T follicular helper cell (primary cell): ENCODE results near the gene LRRC41.
"Not testable (repeated sequence)": the region's sequence is repeated elsewhere in the genome, so short reads cannot be mapped to it uniquely, and the experiment has no call there.

Experiments
- DNase-seq: peaks from one replicate; pipeline ENCODE4 v3.0.0-alpha.2; 2020; ENCODE audit warnings: low read depth

The LRRC41 gene

GRCh38 chr1:46285730-46286477, 17.5 kb downstream of the LRRC41 start:
- peak; percentile 7 for DNase-seq

DNA sequence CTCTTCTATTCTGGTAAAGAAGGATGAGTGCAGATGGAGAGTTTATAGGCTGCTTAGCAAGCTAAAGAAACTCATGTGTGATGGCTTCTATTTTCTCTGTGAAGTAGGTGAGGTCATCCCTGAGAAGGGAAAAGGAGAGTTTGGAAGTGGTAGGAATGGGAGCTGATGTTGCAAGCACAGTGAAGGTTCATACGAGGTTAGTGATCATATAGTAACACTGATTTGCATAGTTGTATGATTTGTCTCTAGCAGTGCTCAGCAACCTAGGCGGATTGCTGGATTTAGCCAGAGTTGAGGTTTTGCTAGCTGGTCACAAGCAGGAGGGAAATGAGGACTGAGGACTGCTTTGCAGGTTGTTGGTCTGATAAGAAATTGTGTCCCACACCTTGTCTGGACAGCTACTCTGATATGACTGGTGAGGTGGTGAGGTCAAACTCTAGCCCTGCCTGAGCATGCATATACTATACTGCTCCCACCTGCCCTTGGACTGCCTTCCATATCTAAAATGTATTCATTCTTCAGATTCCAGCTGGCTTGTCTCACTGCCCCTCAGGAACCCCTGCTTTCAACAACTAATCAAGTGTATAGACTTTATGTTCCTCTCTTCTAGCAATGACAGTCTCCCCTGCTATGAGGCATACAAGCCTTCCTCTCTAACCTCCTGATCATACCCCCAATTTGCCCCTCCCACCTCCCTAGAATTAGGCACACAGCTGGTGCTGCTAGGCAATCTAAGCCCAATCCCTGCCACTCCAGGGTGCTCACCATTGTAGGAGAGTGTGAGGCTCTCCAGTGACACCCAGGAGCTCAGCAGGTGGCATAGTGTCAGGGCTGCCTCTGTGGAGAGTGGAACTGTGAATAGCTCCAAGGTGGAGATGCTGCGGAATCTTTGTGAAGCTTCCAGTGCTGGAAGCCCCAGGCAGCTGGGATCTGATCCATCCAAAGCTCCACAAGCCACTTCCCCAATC, 18.5 kb downstream of the LRRC41 start:
- DNase-seq, result no peak

DNA sequence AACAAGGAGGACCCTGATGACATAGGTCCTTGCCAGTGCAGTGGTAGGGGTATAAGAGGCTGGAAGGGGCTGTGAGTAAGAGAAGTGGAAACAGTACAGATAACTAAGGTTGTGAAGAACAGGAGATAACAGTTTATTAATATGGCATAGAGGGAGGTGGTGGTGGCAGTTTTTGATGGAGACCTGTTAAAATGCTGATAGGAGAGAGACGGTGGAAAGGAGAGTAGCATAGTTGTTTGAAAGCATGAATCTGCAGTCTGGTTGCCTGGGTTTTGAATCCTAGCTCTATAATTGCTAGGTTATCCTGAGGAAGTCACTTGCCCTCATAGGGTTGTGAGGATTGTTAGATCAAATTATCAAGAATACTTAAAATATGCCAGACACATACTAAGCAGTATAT, 19.4 kb downstream of the LRRC41 start:
- DNase-seq, result no peak

DNA sequence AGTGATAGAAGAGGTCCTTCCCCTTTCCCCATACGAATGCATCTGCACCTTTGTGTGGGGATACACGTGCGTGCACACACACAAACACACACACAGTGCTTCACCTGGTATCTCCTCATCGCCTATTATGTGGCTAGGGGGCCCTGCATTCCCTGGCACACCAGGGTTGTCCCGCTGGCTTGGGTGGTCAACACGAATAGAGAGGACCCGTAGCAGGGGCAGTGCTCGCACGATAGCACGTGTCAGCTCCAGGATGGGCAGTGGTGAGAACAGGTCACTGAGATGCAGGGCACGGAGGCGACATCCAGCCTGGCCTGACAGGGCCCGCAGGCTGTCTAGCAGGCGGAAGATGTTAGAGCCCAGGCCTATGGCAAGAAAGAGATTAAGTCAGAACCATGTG, 22.4 kb downstream of the LRRC41 start:
- no peak for DNase-seq

DNA sequence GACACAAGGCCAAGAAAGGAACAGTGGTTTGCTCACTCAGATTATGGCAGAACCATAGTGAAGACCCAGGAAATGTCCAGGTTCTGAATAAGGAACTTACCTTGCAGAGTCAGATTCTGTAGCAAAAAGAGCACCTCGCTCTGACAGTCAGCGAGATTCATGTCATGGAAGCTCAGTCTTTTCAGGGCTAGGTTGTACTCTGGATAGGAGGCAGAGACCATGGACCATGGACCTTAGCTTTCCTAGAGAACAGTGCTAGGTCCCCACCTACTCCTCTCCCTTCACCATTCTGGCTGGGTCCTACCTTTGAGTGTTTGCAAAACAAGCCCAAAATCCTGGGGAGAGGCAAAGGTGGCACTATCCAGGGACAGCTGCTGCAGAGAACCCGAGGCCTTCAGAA, 23.3 kb downstream of the LRRC41 start:
- DNase-seq, result no peak

DNA sequence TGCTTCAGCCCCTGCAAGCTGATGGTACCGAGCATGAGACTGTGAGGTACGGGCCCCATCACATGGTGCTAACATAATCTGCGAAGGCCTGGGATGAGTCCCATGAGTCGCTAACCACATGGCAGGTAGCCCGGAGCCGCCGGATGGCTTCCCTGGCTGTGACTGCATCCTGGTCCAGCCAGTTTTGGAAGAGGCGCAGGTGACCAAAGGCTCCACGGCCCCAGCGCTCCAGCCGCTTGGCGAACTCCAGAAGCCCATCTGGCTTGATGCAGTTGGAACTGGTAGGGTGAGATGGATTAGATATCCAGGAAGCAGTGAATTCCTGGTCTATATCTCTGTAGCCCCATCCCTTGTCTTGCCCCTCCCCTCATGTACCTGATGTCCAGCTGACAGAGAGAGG, 24.6 kb downstream of the LRRC41 start:
- no peak for DNase-seq

DNA sequence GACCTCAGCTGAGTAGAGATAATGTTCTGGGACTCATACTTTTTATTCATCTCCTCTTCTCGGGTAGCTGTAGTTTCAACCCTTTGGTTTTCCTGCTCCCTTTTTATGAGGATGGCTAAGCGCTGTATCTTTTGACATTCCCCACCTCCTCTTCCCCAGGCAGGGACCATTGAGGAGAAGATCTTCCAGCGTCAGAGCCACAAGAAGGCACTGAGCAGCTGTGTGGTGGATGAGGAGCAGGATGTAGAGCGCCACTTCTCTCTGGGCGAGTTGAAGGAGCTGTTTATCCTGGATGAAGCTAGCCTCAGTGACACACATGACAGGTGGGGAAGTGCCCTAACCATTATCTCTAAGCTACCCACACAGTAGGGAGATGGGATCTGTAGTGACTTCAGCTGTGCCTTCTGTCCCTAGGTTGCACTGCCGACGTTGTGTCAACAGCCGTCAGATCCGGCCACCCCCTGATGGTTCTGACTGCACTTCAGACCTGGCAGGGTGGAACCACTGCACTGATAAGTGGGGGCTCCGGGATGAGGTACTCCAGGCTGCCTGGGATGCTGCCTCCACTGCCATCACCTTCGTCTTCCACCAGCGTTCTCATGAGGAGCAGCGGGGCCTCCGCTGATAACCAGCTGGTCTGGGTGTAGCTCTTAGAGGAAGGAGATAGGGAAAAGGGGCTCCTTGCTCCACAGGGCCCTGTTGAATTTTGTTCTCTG, 25.6 kb downstream of the LRRC41 start:
- no peak for DNase-seq

- no peak for DNase-seq
Observed at GRCh38 chr1:46275030-46275337, 28.4 kb downstream of the LRRC41 start.

GRCh38 chr1:46274225-46275029, 29.0 kb downstream of the LRRC41 start:
- DNase-seq, result no peak

GRCh38 chr1:46268578-46268977, 34.8 kb downstream of the LRRC41 start:
- DNase-seq, result no peak

DNA sequence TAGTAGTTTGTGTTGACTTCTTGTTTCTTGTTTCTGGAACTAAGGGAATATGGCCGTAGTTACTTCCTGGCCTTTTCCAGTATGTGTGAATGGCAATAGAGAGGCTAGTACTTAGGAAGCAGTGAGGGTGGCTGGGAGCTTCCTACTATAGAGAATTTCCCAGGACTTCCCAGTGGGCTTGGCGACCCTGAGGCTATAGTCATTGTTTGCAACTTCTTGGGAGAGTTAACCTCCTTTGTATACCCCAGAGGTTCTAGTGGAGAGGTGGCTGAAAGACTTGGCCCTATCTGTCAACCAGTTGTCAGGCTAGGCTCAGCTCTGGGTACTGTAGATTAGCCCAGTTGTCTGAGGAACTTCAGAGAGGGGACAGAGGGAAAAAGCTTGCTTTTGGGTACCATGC, 40.3 kb downstream of the LRRC41 start:
- no peak for DNase-seq

- DNase-seq, result no peak
Observed at GRCh38 chr1:46262508-46262907, 40.9 kb downstream of the LRRC41 start.

DNA sequence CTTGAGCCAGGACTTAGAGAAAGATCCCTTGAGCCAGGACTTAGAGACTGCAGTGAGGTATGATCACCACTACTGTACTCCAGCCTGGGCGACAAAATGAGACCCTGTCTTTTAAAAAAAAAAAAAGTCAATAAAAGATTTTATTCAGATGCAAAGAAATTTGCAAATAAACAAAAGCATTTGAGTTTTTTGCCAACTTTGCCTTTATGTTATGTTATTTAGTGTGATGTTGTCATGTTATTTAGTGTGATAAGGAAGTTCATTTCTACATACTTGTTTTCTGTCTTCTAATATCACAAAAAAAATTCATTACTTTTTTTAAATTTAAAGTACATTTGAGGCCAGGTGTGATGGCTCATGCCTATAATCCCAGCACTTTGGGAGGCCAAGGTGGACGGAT, 46.9 kb downstream of the LRRC41 start:
- DNase-seq, result no peak

DNA sequence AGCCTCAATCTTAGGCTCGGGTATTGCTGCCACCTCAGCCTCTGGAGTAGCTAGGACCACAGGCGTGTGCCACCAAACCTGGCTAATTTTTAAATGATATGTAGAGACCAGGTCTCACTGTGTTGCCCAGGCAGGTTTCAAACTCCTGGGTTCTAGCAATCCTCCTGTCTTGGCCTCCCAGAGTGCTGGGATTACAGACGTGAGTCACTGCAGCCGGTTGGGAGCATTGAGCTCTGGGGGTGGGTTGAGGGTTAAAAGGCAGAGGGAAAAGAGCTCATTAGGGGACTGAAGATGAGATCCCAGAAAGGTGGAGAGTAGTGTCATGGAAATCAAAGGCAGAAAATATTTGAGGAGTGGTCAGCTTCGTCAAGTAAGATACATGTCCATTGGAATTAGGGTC, 48.7 kb downstream of the LRRC41 start:
- DNase-seq, result no peak

GRCh38 chr1:46248122-46248920, 55.1 kb downstream of the LRRC41 start:
- DNase-seq, result no peak

DNA sequence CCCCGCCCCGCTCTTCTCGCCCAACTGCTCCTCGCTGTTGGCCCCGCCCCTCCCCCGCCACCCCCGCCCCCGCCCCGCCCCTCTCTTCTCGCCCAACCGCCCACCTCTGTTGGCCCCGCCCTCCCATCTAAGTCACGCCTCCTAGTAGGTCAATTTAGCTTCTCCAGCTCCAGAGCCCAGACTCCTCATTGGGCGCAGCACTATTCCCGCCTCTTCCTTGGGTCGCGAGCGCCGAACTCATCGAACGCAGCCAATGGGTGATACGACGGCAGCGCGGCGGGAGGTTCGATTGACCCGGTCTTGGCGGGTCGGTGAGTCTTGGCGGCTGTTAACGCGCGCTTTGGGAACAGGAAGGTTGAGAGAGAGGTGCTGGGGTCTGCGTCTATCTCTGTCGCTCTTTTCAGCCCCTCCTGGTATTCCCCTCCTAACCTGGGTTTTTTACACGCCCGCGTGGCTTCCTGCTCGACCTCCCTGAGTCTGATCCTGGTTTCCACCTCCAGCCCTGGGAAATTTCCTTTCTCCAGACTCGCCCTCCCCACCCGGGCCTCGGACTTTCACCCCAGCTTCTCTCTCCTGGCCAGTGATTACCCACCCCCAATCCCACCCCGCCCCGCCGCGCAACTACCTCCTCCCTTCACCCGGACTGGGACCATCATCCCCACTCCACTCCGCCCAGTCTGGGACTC, 55.8 kb downstream of the LRRC41 start, which contains the start of gene RAD54L:
Gene RAD54L, plus strand, starts transcription at position 328 of the 686 bp plus-strand sequence. CDS start 643 bp downstream, outside the sequence.
- DNase-seq, result peak; percentile 95

DNA sequence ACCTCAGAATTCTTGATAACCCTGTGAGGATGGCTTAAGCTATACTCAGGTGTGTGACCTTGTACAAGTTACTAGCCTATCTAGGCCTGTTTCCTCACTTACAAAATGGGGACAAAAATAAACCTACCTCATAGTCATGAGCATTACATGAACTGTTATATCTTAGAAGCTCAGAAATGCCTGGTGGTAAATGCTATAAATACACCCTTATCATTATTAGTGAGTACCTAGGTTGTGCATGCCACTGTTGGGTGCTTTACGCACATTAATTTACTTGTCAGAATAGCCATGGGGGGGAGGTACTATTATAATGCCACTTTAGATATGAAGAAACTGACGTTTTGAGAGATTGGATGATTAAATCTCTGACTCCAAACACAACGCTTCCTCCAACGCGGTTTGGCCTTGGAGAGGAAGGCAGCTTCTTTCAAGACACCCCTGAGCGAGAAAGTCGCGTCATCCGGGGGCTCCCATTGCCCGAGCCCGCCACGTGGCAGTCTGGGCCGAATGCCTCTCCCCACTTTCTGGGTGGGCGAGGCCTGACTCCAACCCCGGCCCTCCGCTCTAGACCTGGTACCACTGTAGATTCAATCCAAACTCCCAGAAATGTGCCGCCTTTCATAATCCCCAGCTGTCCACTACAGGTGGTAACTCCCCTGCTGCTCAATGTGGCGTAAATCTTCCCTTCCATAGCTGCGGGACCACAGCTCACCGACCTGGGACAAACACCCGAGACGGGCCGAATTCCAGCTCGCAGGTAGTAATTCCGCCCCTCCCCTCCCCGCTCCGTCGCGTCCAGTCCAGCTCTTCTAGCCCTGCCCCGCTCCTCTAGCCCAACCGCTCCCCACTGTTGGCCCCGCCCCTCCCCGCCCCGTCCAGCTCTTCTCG, 56.6 kb downstream of the LRRC41 start:
- no peak for DNase-seq

DNA sequence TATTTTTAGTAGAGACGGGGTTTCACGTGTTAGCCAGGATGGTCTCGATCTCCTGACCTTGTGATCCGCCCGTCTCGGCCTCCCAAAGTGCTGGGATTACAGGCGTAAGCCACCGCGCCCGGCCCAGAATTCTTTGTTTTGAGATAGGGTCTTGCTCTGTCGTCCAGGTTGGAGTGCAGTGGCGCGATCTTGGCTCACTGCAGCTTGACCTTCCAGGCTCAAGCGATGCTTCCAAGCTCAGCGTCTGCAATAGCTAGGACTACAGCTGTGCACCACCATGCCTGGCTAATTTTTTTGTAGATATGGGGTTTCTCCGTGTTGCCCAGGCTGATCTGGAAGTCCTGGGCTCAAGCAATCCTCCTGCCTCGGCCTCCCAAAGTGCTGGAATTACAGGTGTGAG, 57.3 kb downstream of the LRRC41 start:
- not testable (repeated sequence) for DNase-seq
